Vagina (tissue), 2 donors: ENCODE measurements around the gene CADM2. TPM values are rescaled to one million over a fixed set of nuclear protein-coding genes. Genes with fewer than 3 reads are reported as not detected.

Source experiments
- DNase-seq, 2 donors: peaks; one replicate each; pipeline ENCODE4 v3.0.0-alpha.2; 2017; ENCODE audit errors: extremely low spot score in 2 of 2
- H3K27ac ChIP-seq: fragments of 200-600 bp; sonication (generic); one replicate; pipeline ENCODE4 v1.5.1; 2019
- H3K27me3 ChIP-seq: fragments of 200-600 bp; sonication (generic); one replicate; pipeline ENCODE4 v1.5.1; 2019
- H3K36me3 ChIP-seq, 2 donors: fragments of 200-600 bp; sonication (generic); one replicate each; pipeline ENCODE4 v1.5.1; 2017 to 2019
- H3K4me1 ChIP-seq: fragments of 200-600 bp; sonication (generic); one replicate; pipeline ENCODE4 v1.5.1; 2019
- H3K4me3 ChIP-seq, 2 donors: fragments of 200-600 bp; sonication (generic); 1 replicate in 1 of 2; 2 replicates in 1 of 2; pipeline ENCODE4 v1.5.1; 2016 to 2019
- H3K9me3 ChIP-seq: fragments of 200-600 bp; sonication (generic); one replicate; pipeline ENCODE4 v1.5.1; 2019
- CTCF ChIP-seq, 3 experiments: fragments of 450-650 bp in 2 of 3; fragments of 200-600 bp in 1 of 3; sonication (generic) in 1 of 3; IDR thresholded peaks; one replicate each; pipeline ENCODE4 v1.5.1; 2017 to 2019; ENCODE audit warnings: antibody characterized with exemption in 3 of 3, mild to moderate bottlenecking in 2 of 3, moderate library complexity in 2 of 3
- POLR2A ChIP-seq, 2 donors: fragments of 450-650 bp; IDR thresholded peaks; one replicate each; pipeline ENCODE4 v1.6.1; 2017; ENCODE audit warnings: antibody characterized with exemption in 2 of 2, mild to moderate bottlenecking in 2 of 2, moderate library complexity in 2 of 2
- POLR2AphosphoS5 ChIP-seq, 2 donors: sonication (generic); formaldehyde crosslinking; IDR thresholded peaks; one replicate each; pipeline ENCODE4 v1.9.0; 2017; ENCODE audit warnings: antibody characterized with exemption in 2 of 2, mild to moderate bottlenecking in 2 of 2, low read depth in 1 of 2; ENCODE audit not compliant: insufficient read depth in 1 of 2
- intact Hi-C: fragments of 100-400 bp; cut with DNase I; formaldehyde crosslinking; loops from one replicate; pipeline ENCODE4 v1.15.1; 2023
- total RNA-seq: library from RNA; depleted of rRNA; stranded (reverse); fragments of >200 nt; gene quantifications from one replicate; pipeline ENCODE4 v1.2.3, GENCODE V29; 2016

CADM2 gene
- total RNA-seq, 1 donor from 2014 or later = 3.7 TPM

- DNase-seq = no peak
- intact Hi-C loops = no loop called here
- TF ChIP-seq POLR2A (IDR thresholded peaks at IDR 0.05) (no peak), CTCF (IDR thresholded peaks at IDR 0.05) (no peak), POLR2AphosphoS5 (IDR thresholded peaks at IDR 0.05; ENCODE audit: insufficient read depth in 1 of 2, low read depth in 1 of 2) (no peak)
- Histone ChIP-seq H3K9me3 (no peaks in the 10 kb centered on the region), H3K36me3 (no peaks in the 10 kb centered on the region), H3K27me3 (no peaks in the 10 kb centered on the region), H3K4me1 (no peaks in the 10 kb centered on the region), H3K4me3 (no peak overlapping the region), H3K27ac (no peak overlapping the region)
These were observed 226.7 kb downstream of the CADM2 start for GRCh38 chr3:85185495-85185894.

GRCh38 chr3:85189731-85190130 is 230.9 kb downstream of the CADM2 start:
- no peaks in the 10 kb centered on the region for H3K4me1 ChIP-seq
- no peaks in the 10 kb centered on the region for H3K9me3 ChIP-seq
- no peaks in the 10 kb centered on the region for H3K27me3 ChIP-seq
- no peak overlapping the region for H3K27ac ChIP-seq
- H3K4me3 ChIP-seq = no peak overlapping the region
- intact Hi-C loops = no loop called here
- DNase-seq = no peak
- no peaks in the 10 kb centered on the region for H3K36me3 ChIP-seq
- TF ChIP-seq POLR2A (IDR thresholded peaks at IDR 0.05) = no peak

- no peaks in the 10 kb centered on the region for H3K9me3 ChIP-seq
- H3K36me3 ChIP-seq = no peaks in the 10 kb centered on the region
- no peak overlapping the region for H3K4me3 ChIP-seq
- H3K27ac ChIP-seq = no peak overlapping the region
- H3K27me3 ChIP-seq = no peaks in the 10 kb centered on the region
- intact Hi-C loops = no loop called here
- TF ChIP-seq CTCF (IDR thresholded peaks at IDR 0.05) = no peak
- TF ChIP-seq POLR2A (IDR thresholded peaks at IDR 0.05) = no peak
- no peak for TF ChIP-seq POLR2AphosphoS5 (IDR thresholded peaks at IDR 0.05; ENCODE audit: insufficient read depth in 1 of 2, low read depth in 1 of 2)
- H3K4me1 ChIP-seq = no peaks in the 10 kb centered on the region
- DNase-seq = no peak
These were observed 234.8 kb downstream of the CADM2 start for GRCh38 chr3:85193565-85193964.

GRCh38 chr3:85208650-85209049 is 249.9 kb downstream of the CADM2 start:
- no peak for DNase-seq
- H3K4me1 ChIP-seq = no peaks in the 10 kb centered on the region
- H3K4me3 ChIP-seq = no peak overlapping the region
- intact Hi-C loops = no loop called here
- H3K9me3 ChIP-seq = no peaks in the 10 kb centered on the region
- H3K27ac ChIP-seq = no peak overlapping the region
- H3K36me3 ChIP-seq = no peaks in the 10 kb centered on the region
- H3K27me3 ChIP-seq = no peaks in the 10 kb centered on the region
- TF ChIP-seq POLR2AphosphoS5 (IDR thresholded peaks at IDR 0.05; ENCODE audit: insufficient read depth in 1 of 2, low read depth in 1 of 2) = no peak
- no peak for TF ChIP-seq POLR2A (IDR thresholded peaks at IDR 0.05)
- no peak for TF ChIP-seq CTCF (IDR thresholded peaks at IDR 0.05)

- Histone ChIP-seq H3K4me3 (no peak overlapping the region), H3K27me3 (no peaks in the 10 kb centered on the region), H3K27ac (no peak overlapping the region), H3K4me1 (no peaks in the 10 kb centered on the region), H3K9me3 (no peaks in the 10 kb centered on the region), H3K36me3 (no peaks in the 10 kb centered on the region)
- TF ChIP-seq CTCF (IDR thresholded peaks at IDR 0.05) (no peak), POLR2A (IDR thresholded peaks at IDR 0.05) (no peak), POLR2AphosphoS5 (IDR thresholded peaks at IDR 0.05; ENCODE audit: insufficient read depth in 1 of 2, low read depth in 1 of 2) (no peak)
- intact Hi-C loops = no loop called here
- DNase-seq = no peak
These were observed 251.8 kb downstream of the CADM2 start for GRCh38 chr3:85210540-85210939.

GRCh38 chr3:85228966-85229365 is 270.2 kb downstream of the CADM2 start:
- no peak overlapping the region for H3K4me3 ChIP-seq
- intact Hi-C loops = no loop called here
- TF ChIP-seq POLR2A (IDR thresholded peaks at IDR 0.05) (no peak), POLR2AphosphoS5 (IDR thresholded peaks at IDR 0.05; ENCODE audit: insufficient read depth in 1 of 2, low read depth in 1 of 2) (no peak), CTCF (IDR thresholded peaks at IDR 0.05) (no peak)
- H3K27ac ChIP-seq = no peak overlapping the region
- no peaks in the 10 kb centered on the region for H3K9me3 ChIP-seq
- no peaks in the 10 kb centered on the region for H3K4me1 ChIP-seq
- H3K36me3 ChIP-seq = no peaks in the 10 kb centered on the region
- no peaks in the 10 kb centered on the region for H3K27me3 ChIP-seq
- no peak for DNase-seq
